SK-N-SH treated with all-trans-retinoic acid at 6 μM for 48 hours (cell line): ENCODE data around the gene UNC13C.

Experiments
- ATAC-seq: fragments of 200-7000 bp; cut with Tn5 transposase; 3 replicates; pipeline ENCODE4 v1.9.1; 2020; ENCODE audit warnings: mild to moderate bottlenecking, moderate library complexity
- ARNTL ChIP-seq: fragments of 450-650 bp; formaldehyde crosslinking; IDR thresholded peaks from 2 replicates; pipeline ENCODE4 v1.5.0; 2020; ENCODE audit warnings: low read depth, mild to moderate bottlenecking, moderate library complexity, borderline replicate concordance
- BACH2 ChIP-seq: fragments of 250-450 bp; sonication (Bioruptor Pico); IDR thresholded peaks from 2 replicates; pipeline ENCODE4 v1.9.0; 2021; ENCODE audit warnings: mild to moderate bottlenecking, borderline replicate concordance
- CREB5 ChIP-seq: fragments of 250-450 bp; sonication (Bioruptor Pico); IDR thresholded peaks from 2 replicates; pipeline ENCODE4 v1.5.1; 2020; ENCODE audit warnings: low read depth, mild to moderate bottlenecking, moderate library complexity
- CSRNP3 ChIP-seq: fragments of 250-450 bp; sonication (Bioruptor Pico); IDR thresholded peaks from 2 replicates; pipeline ENCODE4 v1.5.1; 2021; ENCODE audit warnings: mild to moderate bottlenecking, moderate library complexity
- ESRRG ChIP-seq: fragments of 250-450 bp; sonication (Bioruptor Pico); IDR thresholded peaks from 2 replicates; pipeline ENCODE4 v1.6.1; 2021; ENCODE audit warnings: mild to moderate bottlenecking
- GLIS3 ChIP-seq: fragments of 250-450 bp; sonication (Bioruptor Pico); IDR thresholded peaks from 2 replicates; pipeline ENCODE4 v1.5.0; 2020; ENCODE audit warnings: mild to moderate bottlenecking, moderate library complexity
- OSR1 ChIP-seq: fragments of 250-450 bp; sonication (Bioruptor Pico); IDR thresholded peaks from 2 replicates; pipeline ENCODE4 v1.8.0; 2022; ENCODE audit warnings: moderate library complexity, mild to moderate bottlenecking, inconsistent platforms
- POU6F1 ChIP-seq: fragments of 250-450 bp; sonication (Bioruptor Pico); IDR thresholded peaks from 2 replicates; pipeline ENCODE4 v1.8.0; 2021; ENCODE audit warnings: low read depth, mild to moderate bottlenecking, moderate library complexity, borderline replicate concordance
- PPARA ChIP-seq: fragments of 250-450 bp; sonication (Bioruptor Pico); IDR thresholded peaks from 2 replicates; pipeline ENCODE4 v1.5.0; 2020; ENCODE audit warnings: mild to moderate bottlenecking, borderline replicate concordance
- RARB ChIP-seq: fragments of 250-450 bp; sonication (Bioruptor Pico); IDR thresholded peaks from 2 replicates; pipeline ENCODE4 v1.8.0; 2021; ENCODE audit warnings: mild to moderate bottlenecking, moderate library complexity
- SNAI2 ChIP-seq: fragments of 250-450 bp; sonication (Bioruptor Pico); IDR thresholded peaks from 2 replicates; pipeline ENCODE4 v1.5.0; 2020; ENCODE audit warnings: mild to moderate bottlenecking, moderate library complexity
- TCF4 ChIP-seq: fragments of 250-450 bp; sonication (Bioruptor Pico); IDR thresholded peaks from 2 replicates; pipeline ENCODE4 v1.8.0; 2021; ENCODE audit warnings: mild to moderate bottlenecking, moderate library complexity, borderline replicate concordance
- ZC3H10 ChIP-seq: fragments of 250-450 bp; sonication (Bioruptor Pico); IDR thresholded peaks from 2 replicates; pipeline ENCODE4 v1.5.1; 2021; ENCODE audit warnings: mild to moderate bottlenecking, moderate library complexity
- ZFP3 ChIP-seq: fragments of 250-450 bp; sonication (Bioruptor Pico); IDR thresholded peaks from 2 replicates; pipeline ENCODE4 v1.5.0; 2020; ENCODE audit warnings: mild to moderate bottlenecking, moderate library complexity
- ZFP30 ChIP-seq: fragments of 450-650 bp; formaldehyde crosslinking; IDR thresholded peaks from 2 replicates; pipeline ENCODE4 v1.5.0; 2022; ENCODE audit warnings: mild to moderate bottlenecking, moderate library complexity
- ZNF565 ChIP-seq: fragments of 450-650 bp; formaldehyde crosslinking; conservative IDR thresholded peaks from 2 replicates; pipeline ENCODE4 v1.5.0; 2020; ENCODE audit warnings: low read depth, mild to moderate bottlenecking, moderate library complexity
- ZNF70 ChIP-seq: fragments of 450-650 bp; formaldehyde crosslinking; IDR thresholded peaks from 2 replicates; pipeline ENCODE4 v1.5.0; 2020; ENCODE audit warnings: mild to moderate bottlenecking, moderate library complexity
- ZNF8 ChIP-seq: fragments of 450-650 bp; formaldehyde crosslinking; IDR thresholded peaks from 2 replicates; pipeline ENCODE4 v1.5.0; 2020; ENCODE audit warnings: mild to moderate bottlenecking, moderate library complexity
- TF ChIP-seq, protein P1 (sequence below): fragments of 250-450 bp; sonication (Bioruptor Pico); IDR thresholded peaks from 2 replicates; pipeline ENCODE4 v1.5.0; 2020; ENCODE audit warnings: mild to moderate bottlenecking, moderate library complexity

UNC13C gene

GRCh38 chr15:53963801-53964200 is 14.4 kb upstream of the UNC13C start:
- no peak for ATAC-seq
- TF ChIP-seq ZFP30 (CRISPR knock-in tag), result no peak
- TF ChIP-seq ZNF70 (CRISPR knock-in tag), result no peak
- TF ChIP-seq OSR1 (CRISPR knock-in tag), result no peak
- no peak for TF ChIP-seq PPARA (CRISPR knock-in tag)
- TF ChIP-seq ZFP3, result no peak

GRCh38 chr15:53974121-53974520 is 4.1 kb upstream of the UNC13C start:
- ATAC-seq, result no peak
- TF ChIP-seq CREB5 (CRISPR knock-in tag) (no peak), PPARA (CRISPR knock-in tag) (no peak), ZNF565 (CRISPR knock-in tag) (no peak), OSR1 (CRISPR knock-in tag) (no peak), ZFP3 (no peak), ARNTL (CRISPR knock-in tag) (no peak), TCF4 (CRISPR knock-in tag) (no peak), BACH2 (CRISPR knock-in tag) (no peak), CSRNP3 (no peak), ESRRG (CRISPR knock-in tag) (no peak), POU6F1 (CRISPR knock-in tag) (no peak), GLIS3 (CRISPR knock-in tag) (no peak), SNAI2 (no peak), ZC3H10 (no peak), RARB (CRISPR knock-in tag) (no peak)
- TF ChIP-seq, protein P1, sequence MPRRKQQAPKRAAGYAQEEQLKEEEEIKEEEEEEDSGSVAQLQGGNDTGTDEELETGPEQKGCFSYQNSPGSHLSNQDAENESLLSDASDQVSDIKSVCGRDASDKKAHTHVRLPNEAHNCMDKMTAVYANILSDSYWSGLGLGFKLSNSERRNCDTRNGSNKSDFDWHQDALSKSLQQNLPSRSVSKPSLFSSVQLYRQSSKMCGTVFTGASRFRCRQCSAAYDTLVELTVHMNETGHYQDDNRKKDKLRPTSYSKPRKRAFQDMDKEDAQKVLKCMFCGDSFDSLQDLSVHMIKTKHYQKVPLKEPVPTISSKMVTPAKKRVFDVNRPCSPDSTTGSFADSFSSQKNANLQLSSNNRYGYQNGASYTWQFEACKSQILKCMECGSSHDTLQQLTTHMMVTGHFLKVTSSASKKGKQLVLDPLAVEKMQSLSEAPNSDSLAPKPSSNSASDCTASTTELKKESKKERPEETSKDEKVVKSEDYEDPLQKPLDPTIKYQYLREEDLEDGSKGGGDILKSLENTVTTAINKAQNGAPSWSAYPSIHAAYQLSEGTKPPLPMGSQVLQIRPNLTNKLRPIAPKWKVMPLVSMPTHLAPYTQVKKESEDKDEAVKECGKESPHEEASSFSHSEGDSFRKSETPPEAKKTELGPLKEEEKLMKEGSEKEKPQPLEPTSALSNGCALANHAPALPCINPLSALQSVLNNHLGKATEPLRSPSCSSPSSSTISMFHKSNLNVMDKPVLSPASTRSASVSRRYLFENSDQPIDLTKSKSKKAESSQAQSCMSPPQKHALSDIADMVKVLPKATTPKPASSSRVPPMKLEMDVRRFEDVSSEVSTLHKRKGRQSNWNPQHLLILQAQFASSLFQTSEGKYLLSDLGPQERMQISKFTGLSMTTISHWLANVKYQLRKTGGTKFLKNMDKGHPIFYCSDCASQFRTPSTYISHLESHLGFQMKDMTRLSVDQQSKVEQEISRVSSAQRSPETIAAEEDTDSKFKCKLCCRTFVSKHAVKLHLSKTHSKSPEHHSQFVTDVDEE, result no peak
- TF ChIP-seq, all 23 proteins: peak for 0

DNA sequence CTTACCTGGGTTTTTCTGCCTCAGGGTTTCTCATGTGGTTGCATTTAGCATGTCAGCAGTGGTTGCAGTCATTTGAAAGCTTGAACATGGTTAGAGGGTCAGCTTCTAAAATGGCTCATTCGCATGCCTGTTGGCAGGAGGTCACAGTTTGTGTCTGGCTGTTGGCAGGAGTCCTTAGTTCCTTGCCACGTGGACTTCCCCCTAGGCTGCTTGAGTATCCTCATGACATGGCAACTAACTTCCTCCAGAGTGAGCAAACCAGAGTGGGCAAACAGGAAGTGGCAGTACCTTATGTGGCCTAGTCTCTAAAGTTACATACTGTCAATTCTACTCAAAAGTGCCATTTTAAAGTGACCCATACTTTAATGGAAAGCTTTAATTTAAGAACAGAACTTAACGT is 3.4 kb upstream of the UNC13C start:
- ATAC-seq, result no peak
- TF ChIP-seq POU6F1 (CRISPR knock-in tag), result no peak
- no peak for TF ChIP-seq ZNF8 (CRISPR knock-in tag)

DNA sequence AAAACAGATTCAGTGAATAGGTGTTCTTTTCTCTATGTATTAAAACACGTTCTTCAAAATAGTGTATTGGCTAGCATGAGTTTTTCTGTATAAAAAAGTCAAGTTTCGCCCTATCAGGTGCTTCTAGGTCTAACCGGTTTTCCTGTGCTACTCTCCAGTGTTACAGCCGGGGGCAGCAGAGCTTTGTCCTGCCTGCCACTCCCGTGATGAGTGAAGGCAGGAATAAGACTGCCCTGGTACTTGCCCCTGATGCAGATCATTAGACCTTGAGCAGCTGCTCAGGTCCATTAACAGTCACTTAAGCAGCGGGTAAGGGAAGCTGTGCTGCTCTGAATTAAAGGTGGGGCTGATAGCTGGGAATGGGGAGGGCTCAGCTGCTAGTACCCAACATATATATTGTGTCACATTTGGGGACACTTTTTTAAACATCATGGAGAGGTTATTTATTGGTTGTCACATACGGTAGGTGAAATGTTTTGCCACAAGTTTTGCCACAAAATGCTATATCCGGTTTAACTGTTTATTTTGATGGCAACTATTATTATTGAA is 1.3 kb upstream of the UNC13C start:
- TF ChIP-seq CREB5 (CRISPR knock-in tag) (no peak), ZFP30 (CRISPR knock-in tag) (no peak), TCF4 (CRISPR knock-in tag) (no peak), GLIS3 (CRISPR knock-in tag) (no peak), ZFP3 (no peak), POU6F1 (CRISPR knock-in tag) (no peak)
- TF ChIP-seq, protein P1, result no peak
- ATAC-seq, result no peak
